Measurements from ENCODE around the gene TPH1.

GRCh38 chr11:18027475-18027874, 18.6 kb downstream of the TPH1 start:
- no peak for TF ChIP-seq REST (IDR thresholded peaks at IDR 0.05; ENCODE audit: insufficient replicate concordance, low read depth)
- no peak for TF ChIP-seq CTCF (IDR thresholded peaks at IDR 0.05; ENCODE audit: insufficient read depth, low read length)
- no peak for TF ChIP-seq POLR2AphosphoS5 (IDR thresholded peaks at IDR 0.05; ENCODE audit: low read depth)
- no peak for TF ChIP-seq GABPA (IDR thresholded peaks at IDR 0.05; ENCODE audit: low read depth)
- TF ChIP-seq SPI1 (IDR thresholded peaks at IDR 0.05; ENCODE audit: borderline replicate concordance, low read depth) = no peak

Measured in HL-60 (cell line).